ENCODE results near the gene TAPBP. TPM values are rescaled to one million over a fixed set of nuclear protein-coding genes. Genes with fewer than 3 reads are reported as not detected.

Gene TAPBP
- total and polyA plus RNA-seq, 2 of the 8 experiments (the other 6 are each of a cell fraction or from before 2014, with no cell fraction given): 24.5 to 35.4 TPM

DNA sequence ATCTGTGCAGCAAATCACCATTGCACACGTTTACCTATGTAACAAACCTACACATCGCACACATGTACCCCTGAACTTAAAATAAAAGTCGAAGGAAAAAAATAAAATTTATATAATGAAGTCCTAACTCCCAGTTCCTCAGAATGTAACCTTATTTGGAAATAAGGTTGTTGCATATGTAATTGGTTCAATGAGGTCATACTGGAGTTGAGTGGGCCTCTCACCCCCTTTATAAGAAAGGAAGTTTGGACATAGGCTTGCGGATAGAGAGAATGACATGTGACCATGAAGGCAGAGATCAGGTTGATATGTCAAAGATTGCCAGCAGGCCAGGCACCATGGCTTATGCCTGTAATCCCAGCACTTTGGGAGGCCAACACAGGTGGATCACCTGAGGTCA is 19.8 kb upstream of the TAPBP start:
- 97% methylated on average over 4 of the region's 4 CpGs; no CpG with 5 or more reads in 1 of the 2 experiments for WGBS, 2 experiments (ENCODE audit: extremely low coverage in 1 of 2, insufficient coverage in 1 of 2, insufficient read length in 1 of 2, insufficient replicate concordance in 2 of 2, low coverage in 1 of 2, low lambda C conversion rate in 2 of 2, missing lambda C conversion rate in 1 of 2)
- H3K36me3 ChIP-seq (ENCODE audit: control insufficient read depth in 2 of 4, insufficient read depth in 4 of 4, low read length in 3 of 4): no peaks in the 10 kb centered on the region
- ChIA-PET CTCF (ENCODE audit: partially characterized antibody) (interaction anchor here (1.1 to 4.4 kb wide), 3 partner anchors 11 to 41 kb away, joined by 3 to 22 read pairs (median 3); no protein-coding TSS in a partner anchor), POLR2A (ENCODE audit: partially characterized antibody) (interaction anchor here (0.7 kb wide), 1 partner anchor 11 kb away, joined by 3 read pairs; no protein-coding TSS in a partner anchor)
- no peak overlapping the region for H3K18ac ChIP-seq (ENCODE audit: extremely low read depth, low read length)
- H3K4ac ChIP-seq (replicated peaks; ENCODE audit: insufficient read length, low read depth, low read length): no peak overlapping the region
- no peaks in the 10 kb centered on the region for H3K4me1 ChIP-seq (replicated peaks in 1 of 4; ENCODE audit: control insufficient read depth in 3 of 4, insufficient read depth in 4 of 4, low read length in 3 of 4)
- no peaks in the 10 kb centered on the region for H3K79me1 ChIP-seq (ENCODE audit: low read depth, low read length)
- no peak overlapping the region for H4K8ac ChIP-seq (ENCODE audit: extremely low read depth, insufficient read depth, low read length)
- H3K79me2 ChIP-seq (ENCODE audit: control insufficient read depth in 1 of 2, insufficient read depth in 2 of 2, low read length in 2 of 2): no peaks in the 10 kb centered on the region
- no peak overlapping the region for H2BK20ac ChIP-seq (ENCODE audit: low read length)
- no peak overlapping the region for H2AFZ ChIP-seq (ENCODE audit: low read length)
- H3K9ac ChIP-seq (replicated peaks in 1 of 4; ENCODE audit: extremely low read depth in 1 of 4, low read depth in 3 of 4, low read length in 3 of 4): no peak overlapping the region
- H2BK15ac ChIP-seq (ENCODE audit: low read length): no peak overlapping the region
- no peak overlapping the region for H2BK12ac ChIP-seq (ENCODE audit: low read depth, low read length)
- no peak overlapping the region for H2BK5ac ChIP-seq (ENCODE audit: low read depth, low read length)
- no peak overlapping the region for H3K27ac ChIP-seq (ENCODE audit: low read depth, low read length)
- no peaks in the 10 kb centered on the region for H4K20me1 ChIP-seq (replicated peaks in 1 of 2; ENCODE audit: control insufficient read depth in 1 of 2, insufficient read depth in 2 of 2, low read length in 2 of 2)
- H3K4me2 ChIP-seq (ENCODE audit: insufficient read depth in 1 of 2, low read depth in 2 of 2, low read length in 2 of 2): no peak overlapping the region
- H4K5ac ChIP-seq (ENCODE audit: insufficient read length, low read depth, low read length): no peak overlapping the region
- DNase-seq (ENCODE audit: low read depth in 1 of 2, low spot score in 2 of 2) (no peak), FAIRE-seq (no peak)
- no peaks in the 10 kb centered on the region for H3K27me3 ChIP-seq (replicated peaks in 1 of 4; ENCODE audit: control insufficient read depth in 3 of 4, extremely low read depth in 1 of 4, insufficient read depth in 3 of 4, low read length in 3 of 4)
- H3K23me2 ChIP-seq (ENCODE audit: low read depth, low read length): no peaks in the 10 kb centered on the region
- H4K91ac ChIP-seq (replicated peaks; ENCODE audit: insufficient read length, low read length): no peak overlapping the region
- no peak overlapping the region for H2BK120ac ChIP-seq (replicated peaks; ENCODE audit: low read depth, low read length)
- H3K14ac ChIP-seq (ENCODE audit: insufficient read length): no peak overlapping the region
- H3K56ac ChIP-seq (replicated peaks; ENCODE audit: insufficient read length, low read depth, low read length): no peak overlapping the region
- H3K4me3 ChIP-seq (ENCODE audit: extremely low read depth in 1 of 4, insufficient read depth in 2 of 4, low read depth in 3 of 4, low read length in 4 of 4): no peak overlapping the region
- H3K9me3 ChIP-seq (ENCODE audit: insufficient read depth in 2 of 2, low read depth in 1 of 2, low read length in 1 of 2): no peaks in the 10 kb centered on the region
- TF ChIP-seq, protein P1, sequence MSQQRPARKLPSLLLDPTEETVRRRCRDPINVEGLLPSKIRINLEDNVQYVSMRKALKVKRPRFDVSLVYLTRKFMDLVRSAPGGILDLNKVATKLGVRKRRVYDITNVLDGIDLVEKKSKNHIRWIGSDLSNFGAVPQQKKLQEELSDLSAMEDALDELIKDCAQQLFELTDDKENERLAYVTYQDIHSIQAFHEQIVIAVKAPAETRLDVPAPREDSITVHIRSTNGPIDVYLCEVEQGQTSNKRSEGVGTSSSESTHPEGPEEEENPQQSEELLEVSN (IDR thresholded peaks at IDR 0.05): no peak
- TF ChIP-seq POLR2A (IDR thresholded peaks at IDR 0.05; ENCODE audit: control extremely low read depth in 1 of 2, low read depth in 2 of 2, low read length in 2 of 2) (no peak), RNF2 (IDR thresholded peaks at IDR 0.05; ENCODE audit: borderline replicate concordance, low read depth, low read length, missing control alignments, poor library complexity, severe bottlenecking) (no peak), JUND (IDR thresholded peaks at IDR 0.05; ENCODE audit: low read length) (no peak), CHD1 (IDR thresholded peaks at IDR 0.05; ENCODE audit: low read depth, low read length) (no peak), CBX8 (IDR thresholded peaks at IDR 0.05; ENCODE audit: borderline replicate concordance, low read depth, low read length) (no peak), POLR2AphosphoS5 (IDR thresholded peaks at IDR 0.05; ENCODE audit: low read depth, low read length) (no peak), TBP (IDR thresholded peaks at IDR 0.05; ENCODE audit: low read depth, low read length) (no peak), HDAC2 (IDR thresholded peaks at IDR 0.05; ENCODE audit: borderline replicate concordance in 1 of 2, low read depth in 2 of 2, low read length in 2 of 2) (no peak), BACH1 (IDR thresholded peaks at IDR 0.05; ENCODE audit: low read length) (no peak), TCF12 (IDR thresholded peaks at IDR 0.05; ENCODE audit: low read depth, low read length) (no peak), CREB1 (IDR thresholded peaks at IDR 0.05) (no peak), TEAD4 (IDR thresholded peaks at IDR 0.05; ENCODE audit: low read depth, low read length) (no peak), SIX5 (IDR thresholded peaks at IDR 0.05; ENCODE audit: low read depth, low read length) (no peak)
- no peak overlapping the region for H2AK5ac ChIP-seq (ENCODE audit: low read depth, low read length)
- no peak overlapping the region for H3K23ac ChIP-seq (ENCODE audit: insufficient read length)

All from H1 (cell line).